GM15510 (cell line): ENCODE data around the gene HDAC8.

ENCODE experiments used
- POLR2A ChIP-seq: IDR thresholded peaks from 3 replicates; pipeline ENCODE4 v1.6.1; 2011; ENCODE audit warnings: borderline replicate concordance; ENCODE audit not compliant: insufficient read length; ENCODE audit errors: extremely low read depth

HDAC8 gene

DNA sequence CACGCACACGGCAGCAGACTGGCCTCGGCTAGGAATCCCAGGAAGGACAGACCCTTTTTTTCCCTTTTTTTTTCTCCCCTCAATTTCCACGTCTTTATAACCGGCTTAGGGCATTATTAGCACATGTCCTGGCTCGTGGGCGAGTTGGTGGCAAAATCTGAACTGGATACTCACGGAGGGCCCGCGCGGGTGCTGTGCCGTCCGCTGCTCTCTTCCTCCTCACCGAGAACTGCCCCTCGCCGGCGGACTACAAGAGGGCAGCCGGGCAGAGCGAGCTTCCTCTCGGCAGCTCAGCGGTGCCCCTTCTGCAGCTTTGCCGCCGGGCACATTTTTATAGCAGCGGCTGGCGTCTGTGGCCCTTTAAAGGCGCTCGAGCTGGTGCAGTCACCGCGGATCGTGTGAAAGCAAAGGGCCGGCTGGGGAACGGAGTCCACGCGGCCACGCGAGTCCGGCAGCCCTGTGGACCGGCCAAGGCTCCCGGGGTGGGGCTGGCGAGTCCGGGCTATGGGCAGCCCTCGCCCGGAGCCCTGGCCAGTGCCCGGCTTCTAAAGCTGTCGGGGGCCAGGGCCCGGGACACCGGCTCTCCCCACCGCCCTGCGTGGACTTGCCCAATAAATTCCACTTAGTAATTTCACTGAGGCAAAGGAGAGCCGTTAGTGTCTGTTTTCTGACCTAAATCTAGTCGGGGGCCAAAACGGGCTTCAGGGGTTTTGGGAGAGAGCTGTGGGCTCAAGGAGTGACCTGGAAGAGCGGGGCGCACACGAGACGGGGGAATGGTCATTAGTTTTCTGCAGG lies 265.6 kb downstream of the HDAC8 start:
- TF ChIP-seq POLR2A: no peak

GRCh38 chrX:72306085-72306801 lies 266.4 kb downstream of the HDAC8 start:
- no peak for TF ChIP-seq POLR2A

GRCh38 chrX:72305286-72306084 lies 267.2 kb downstream of the HDAC8 start, which contains the start of gene CITED1:
Gene CITED1 (minus strand): TSS chrX:72305914. CDS start chrX:72302869, 3,045 bp downstream.
- no peak for TF ChIP-seq POLR2A

DNA sequence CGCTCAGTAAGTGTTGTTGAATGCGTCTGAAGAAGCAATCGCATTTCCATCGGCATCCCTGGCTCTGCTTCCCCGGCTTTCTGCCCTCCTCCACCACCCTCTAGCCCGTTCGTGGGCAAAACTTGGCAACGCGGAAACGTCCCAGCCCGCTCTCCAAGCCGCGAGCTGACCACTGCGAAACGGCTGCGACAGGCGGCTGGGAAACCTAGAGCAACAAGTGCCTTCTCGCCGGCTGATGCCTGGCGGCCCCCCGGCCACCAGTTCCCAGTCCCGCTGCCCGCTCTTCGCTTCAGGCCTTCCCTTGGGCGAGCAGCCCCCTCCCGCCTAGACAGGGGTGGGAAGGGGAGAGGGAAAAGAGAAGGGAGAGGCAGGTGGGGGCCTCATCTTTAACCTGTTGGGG lies 267.8 kb downstream of the HDAC8 start:
- TF ChIP-seq POLR2A: no peak

GRCh38 chrX:72301781-72302180 lies 270.9 kb downstream of the HDAC8 start:
- no peak for TF ChIP-seq POLR2A

GRCh38 chrX:72299891-72300630 lies 272.6 kb downstream of the HDAC8 start:
- TF ChIP-seq POLR2A: no peak

GRCh38 chrX:72297953-72298730 lies 274.5 kb downstream of the HDAC8 start:
- TF ChIP-seq POLR2A: no peak

- TF ChIP-seq POLR2A: no peak
Observed at GRCh38 chrX:72296991-72297390, 275.7 kb downstream of the HDAC8 start.

- no peak for TF ChIP-seq POLR2A
Observed at GRCh38 chrX:72295745-72296144, 276.9 kb downstream of the HDAC8 start.

- no peak for TF ChIP-seq POLR2A
Observed at GRCh38 chrX:72294497-72294896, 278.1 kb downstream of the HDAC8 start.

DNA sequence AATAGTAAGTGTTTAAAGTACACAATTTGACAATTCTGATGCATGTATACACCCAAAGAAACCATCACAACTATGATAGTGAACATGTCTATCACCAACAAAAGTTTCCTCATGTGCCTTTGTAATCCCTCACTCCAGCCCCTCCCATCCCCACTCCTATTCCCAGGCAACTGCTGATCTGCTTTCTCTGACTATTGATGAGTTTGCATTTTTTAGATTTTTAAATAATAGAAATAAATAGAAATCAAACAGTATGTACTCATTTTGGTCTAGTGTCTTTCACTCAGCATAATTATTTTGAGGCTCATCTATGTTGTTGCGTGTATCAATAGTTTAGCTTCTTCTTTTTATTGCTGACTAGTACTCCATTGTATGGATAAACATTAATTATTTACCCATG lies 290.3 kb downstream of the HDAC8 start:
- no peak for TF ChIP-seq POLR2A

DNA sequence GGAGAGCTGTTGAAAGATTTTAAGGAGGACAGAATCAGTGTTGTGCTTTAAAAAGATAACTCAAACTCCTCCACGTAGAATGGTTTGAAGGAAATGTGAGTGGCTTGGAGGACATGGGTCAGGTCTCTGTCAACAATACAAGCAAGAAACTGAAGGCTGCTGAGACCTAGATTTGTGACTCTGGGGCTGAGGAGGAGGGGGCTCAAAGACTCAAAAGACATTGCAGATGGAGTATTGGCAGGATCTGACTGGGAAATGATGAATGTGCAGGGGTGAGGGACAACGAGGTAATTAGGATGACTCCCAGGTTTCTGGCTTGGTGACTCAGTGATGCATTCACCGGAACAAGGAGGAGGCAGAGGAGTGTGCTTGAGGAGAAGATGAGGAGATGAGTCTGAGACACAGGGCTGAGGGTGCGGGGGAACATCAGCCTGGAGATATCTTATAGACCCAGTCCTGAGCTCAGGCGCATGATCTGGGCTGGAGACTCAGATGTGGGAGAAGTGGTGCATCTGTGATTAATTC lies 292.3 kb downstream of the HDAC8 start:
- no peak for TF ChIP-seq POLR2A
